IMR-90 (cell line): ENCODE measurements around the gene SMG5. TPM values are rescaled to one million over a fixed set of nuclear protein-coding genes. Genes with fewer than 3 reads are reported as not detected.

Experiments
- ATAC-seq: fragments of 200-7000 bp; cut with Tn5 transposase; 2 replicates; pipeline ENCODE4 v1.9.1; 2020; ENCODE audit warnings: low read depth, mild to moderate bottlenecking, moderate library complexity
- BruUV-seq: library from RNA; stranded (reverse); fragments of 400-500 nt; replicated peaks from 2 replicates; lab custom pipeline; 2021; lab: Mats Ljungman, UMichigan
- CTCF ChIA-PET: fragments of 300-600 bp; formaldehyde crosslinking; extraction: SDS; loops from one replicate; lab custom pipeline; 2021; ENCODE audit warnings: antibody characterized with exemption; lab: Yijun Ruan, JAX
- POLR2A ChIA-PET: fragments of 300-600 bp; sonication (Branson Sonifier 250); formaldehyde crosslinking; loops from one replicate; lab custom pipeline; 2022; ENCODE audit warnings: antibody characterized with exemption; ENCODE audit not compliant: unreplicated experiment; lab: Charles Lee
- DNase-seq: peaks from one replicate; pipeline ENCODE4 v3.0.0; 2013
- H2AFZ ChIP-seq: replicated peaks from 2 replicates; pipeline ENCODE3; 2013; ENCODE audit warnings: low read length, mild to moderate bottlenecking; ENCODE audit not compliant: poor library complexity
- H2AK5ac ChIP-seq: 2 replicates; pipeline ENCODE4 v1.6.1; 2013; ENCODE audit warnings: low read depth, low read length, inconsistent platforms
- H2AK9ac ChIP-seq: replicated peaks from 2 replicates; pipeline ENCODE3; 2013; ENCODE audit warnings: mild to moderate bottlenecking, low read depth, low read length, moderate library complexity; ENCODE audit not compliant: poor library complexity
- H2BK120ac ChIP-seq: 2 replicates; pipeline ENCODE4 v1.6.1; 2013; ENCODE audit warnings: low read depth, low read length, inconsistent platforms
- H2BK15ac ChIP-seq: 3 replicates; pipeline ENCODE4 v1.6.1; 2013; ENCODE audit warnings: low read depth, low read length, inconsistent platforms
- H2BK20ac ChIP-seq: 2 replicates; pipeline ENCODE4 v1.6.1; 2013; ENCODE audit warnings: low read depth, mild to moderate bottlenecking, inconsistent platforms, low read length, moderate library complexity
- H2BK5ac ChIP-seq: 2 replicates; pipeline ENCODE4 v1.6.1; 2013; ENCODE audit warnings: mild to moderate bottlenecking, low read depth, low read length, inconsistent platforms; ENCODE audit not compliant: poor library complexity, severe bottlenecking
- H3K14ac ChIP-seq: replicated peaks from 2 replicates; pipeline ENCODE4 v1.6.1; 2013; ENCODE audit warnings: low read depth, low read length, inconsistent platforms
- H3K18ac ChIP-seq: 2 replicates; pipeline ENCODE4 v1.6.1; 2013; ENCODE audit warnings: low read depth, low read length, control low read depth
- H3K23ac ChIP-seq: 2 replicates; pipeline ENCODE4 v1.6.1; 2013; ENCODE audit warnings: low read depth, low read length, inconsistent platforms
- H3K27ac ChIP-seq: 2 replicates; pipeline ENCODE4 v1.5.1; 2013; ENCODE audit warnings: mild to moderate bottlenecking, control low read depth, low read length; ENCODE audit not compliant: insufficient read depth
- H3K27me3 ChIP-seq: 2 replicates; pipeline ENCODE4 v1.6.1; 2013; ENCODE audit warnings: low read length; ENCODE audit not compliant: control insufficient read depth, insufficient read depth
- H3K36me3 ChIP-seq: 2 replicates; pipeline ENCODE4 v1.6.1; 2013; ENCODE audit warnings: low read length, mixed read lengths; ENCODE audit not compliant: control insufficient read depth, insufficient read depth
- H3K4ac ChIP-seq: 2 replicates; pipeline ENCODE4 v1.6.1; 2013; ENCODE audit warnings: low read depth, low read length, inconsistent platforms
- H3K4me1 ChIP-seq: 2 replicates; pipeline ENCODE4 v1.6.1; 2013; ENCODE audit warnings: low read length, mixed read lengths; ENCODE audit not compliant: control insufficient read depth, insufficient read depth
- H3K4me2 ChIP-seq: 2 replicates; pipeline ENCODE4 v1.6.1; 2013; ENCODE audit warnings: low read depth, mild to moderate bottlenecking, control low read depth, low read length, moderate library complexity
- H3K4me3 ChIP-seq: 2 replicates; pipeline ENCODE4 v1.5.1; 2013; ENCODE audit warnings: low read depth, mild to moderate bottlenecking, control low read depth, low read length, moderate library complexity; ENCODE audit not compliant: insufficient read depth
- H3K56ac ChIP-seq: 2 replicates; pipeline ENCODE4 v1.6.1; 2013; ENCODE audit warnings: low read length, inconsistent platforms; ENCODE audit not compliant: insufficient read depth; ENCODE audit errors: extremely low read depth
- H3K79me1 ChIP-seq, 2 experiments: 2 replicates each; pipeline ENCODE4 v1.6.1; 2013; ENCODE audit warnings: low read length in 2 of 2, inconsistent platforms in 1 of 2, low read depth in 1 of 2
- H3K9ac ChIP-seq: 2 replicates; pipeline ENCODE4 v1.6.1; 2013; ENCODE audit warnings: low read depth, low read length, control low read depth
- H3K9me1 ChIP-seq: 2 replicates; pipeline ENCODE4 v1.6.1; 2013; ENCODE audit warnings: low read length, inconsistent platforms; ENCODE audit not compliant: insufficient read depth
- H3K9me3 ChIP-seq: 2 replicates; pipeline ENCODE4 v1.6.1; 2013; ENCODE audit warnings: low read length; ENCODE audit not compliant: control insufficient read depth, insufficient read depth
- H4K20me1 ChIP-seq: 2 replicates; pipeline ENCODE4 v1.6.1; 2013; ENCODE audit warnings: low read length, inconsistent platforms; ENCODE audit not compliant: insufficient read depth
- H4K5ac ChIP-seq: 2 replicates; pipeline ENCODE4 v1.6.1; 2013; ENCODE audit warnings: mild to moderate bottlenecking, low read depth, low read length, control low read depth
- H4K8ac ChIP-seq, 2 experiments: 2 replicates each; pipeline ENCODE4 v1.6.1; 2013; ENCODE audit warnings: low read depth in 2 of 2, low read length in 2 of 2, control low read depth in 1 of 2, inconsistent platforms in 1 of 2
- H4K91ac ChIP-seq: 2 replicates; pipeline ENCODE4 v1.6.1; 2013; ENCODE audit warnings: low read depth, low read length, inconsistent platforms; ENCODE audit not compliant: insufficient read depth
- CEBPB ChIP-seq: IDR thresholded peaks from 2 replicates; pipeline ENCODE4 v1.6.1; 2012; ENCODE audit warnings: low read depth, low read length, improper control_type of control experiment
- RAD21 ChIP-seq: IDR thresholded peaks from 2 replicates; pipeline ENCODE4 v1.6.1; 2012; ENCODE audit warnings: low read length, improper control_type of control experiment
- WGBS, 2 experiments: methylation state at CpG; one replicate each; pipeline versions ENCODE4 v1.1.5 to v1.1.7; 2013; ENCODE audit warnings: missing lambda C conversion rate in 2 of 2; ENCODE audit not compliant: insufficient read length in 1 of 2; ENCODE audit errors: extremely low coverage in 2 of 2; 5-methylcytosine and 5-hydroxymethylcytosine counted together
- dilution Hi-C: fragments of 300-500 bp; cut with HindIII; formaldehyde crosslinking; loops from one replicate; pipeline ENCODE4 v1.14.3; 2018; ENCODE audit warnings: low sequenced_read_pairs; ENCODE audit not compliant: unreplicated experiment
- in situ Hi-C: fragments of 300-500 bp; cut with MboI; formaldehyde crosslinking; loops from 3 replicates; pipeline ENCODE4 v1.14.3; 2019; ENCODE audit warnings: low sequenced_read_pairs, inconsistent platforms, mixed read lengths
- intact Hi-C: fragments of 100-400 bp; cut with micrococcal nuclease; formaldehyde crosslinking; loops from 2 replicates; pipeline ENCODE4 v1.10.0; 2022
- polyA plus RNA-seq, 3 experiments: library from polyadenylated mRNA; depleted of rRNA; stranded (reverse); fragments of >200 nt; gene quantifications; 2 replicates each; pipeline ENCODE4 v1.2.3, GENCODE V29; 2012; ENCODE audit warnings: low replicate concordance in 1 of 3
- total RNA-seq: library from RNA; depleted of rRNA; stranded (reverse); fragments of >200 nt; gene quantifications from 2 replicates; pipeline ENCODE4 v1.2.3, GENCODE V29; 2012

SMG5 gene
- total and polyA plus RNA-seq, 2 of the 4 experiments (the other 2 are of a cell fraction): 34.7 to 37.3 TPM

DNA sequence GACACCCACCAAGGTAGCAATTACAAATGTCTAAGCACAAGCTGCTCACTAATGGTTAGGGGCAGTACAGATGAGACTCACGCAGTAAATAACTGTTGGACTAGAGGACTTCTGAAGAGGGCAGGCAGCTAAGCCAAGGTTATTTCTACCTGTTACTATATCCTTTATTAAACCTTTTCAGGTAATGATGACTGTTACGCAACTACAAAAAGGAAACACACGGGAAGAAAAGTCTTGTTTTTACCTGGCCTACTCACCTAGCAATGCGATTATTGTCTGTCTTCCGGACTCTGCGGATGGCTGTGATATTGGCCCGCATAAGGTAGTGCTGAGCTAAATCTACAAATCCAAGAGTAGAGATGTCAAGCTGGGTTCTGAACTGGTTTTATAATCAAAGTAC, 34.3 kb upstream of the SMG5 start:
- Histone ChIP-seq H2AK9ac (no peak overlapping the region), H3K27me3 (no peaks in the 10 kb centered on the region), H2BK15ac (no peak overlapping the region), H4K5ac (no peak overlapping the region), H3K9me3 (no peaks in the 10 kb centered on the region), H4K8ac (no peak overlapping the region), H3K4me1 (peaks cover 1% of the 10 kb centered on the region; the same call in 1 of the 2 replicates), H4K91ac (no peak overlapping the region), H3K18ac (no peak overlapping the region), H2BK5ac (no peak overlapping the region), H3K9ac (no peak overlapping the region), H3K79me1 (peaks cover 2 to 31% of the 10 kb centered on the region in 2 experiments), H2AFZ (no peak overlapping the region), H3K14ac (no peak overlapping the region), H4K20me1 (peaks cover 12% of the 10 kb centered on the region; the same call in 1 of the 2 replicates), H3K4me3 (no peak overlapping the region), H3K27ac (no peak overlapping the region), H3K9me1 (0 out of 2 replicates have a peak, but pooled peaks cover 2% of the 10 kb centered on the region), H3K4me2 (no peak overlapping the region), H2AK5ac (no peak overlapping the region), H3K36me3 (peaks cover 71% of the 10 kb centered on the region), H2BK20ac (no peak overlapping the region), H2BK120ac (no peak overlapping the region), H3K23ac (no peak overlapping the region), H3K4ac (no peak overlapping the region), H3K56ac (no peak overlapping the region)
- no TSS peak for BruUV-seq
- in situ Hi-C loops (loop anchor here (5.0 kb wide), 1 partner anchor 220 kb away; no protein-coding TSS in a partner anchor), intact Hi-C loops (loop anchor here (5.0 to 10.0 kb wide), 2 partner anchors 50 to 222 kb away; no protein-coding TSS in a partner anchor), dilution Hi-C loops (no loop called here)
- ATAC-seq (no peak), DNase-seq (no peak)
- CTCF ChIA-PET: no interaction called here
- WGBS, 2 experiments: 80% methylated on average over 2 of the region's 7 CpGs; no CpG with 5 or more reads in 1 of the 2 experiments
- TF ChIP-seq CEBPB (peak; percentile 77), RAD21 (no peak)
- POLR2A ChIA-PET: no interaction called here
